Left lobe of liver (tissue), 2 donors: ENCODE measurements around the gene MPDU1. TPM values are rescaled to one million over a fixed set of nuclear protein-coding genes. Genes with fewer than 3 reads are reported as not detected.
A peak's percentile ranks its signal among the peaks of the same experiment; 100 is the strongest.

ENCODE experiments used
- ATAC-seq: fragments of 200-7000 bp; cut with Tn5 transposase; one replicate; pipeline ENCODE4 v1.9.1; 2020; ENCODE audit warnings: mild to moderate bottlenecking, moderate library complexity
- DNase-seq: peaks from one replicate; pipeline ENCODE4 v3.0.0-alpha.2; 2020; ENCODE audit warnings: low spot score
- total RNA-seq: library from RNA; stranded (reverse); gene quantifications from one replicate; pipeline ENCODE4 v1.2.1, GENCODE V29; 2021
- donor health status: DM: no; HTN: no; CAD: no; lungs with moderate emphysema.
- donor health status: DM: no; HTN: yes; CAD: no.

MPDU1 gene
- total RNA-seq, result 49.4 TPM

DNA sequence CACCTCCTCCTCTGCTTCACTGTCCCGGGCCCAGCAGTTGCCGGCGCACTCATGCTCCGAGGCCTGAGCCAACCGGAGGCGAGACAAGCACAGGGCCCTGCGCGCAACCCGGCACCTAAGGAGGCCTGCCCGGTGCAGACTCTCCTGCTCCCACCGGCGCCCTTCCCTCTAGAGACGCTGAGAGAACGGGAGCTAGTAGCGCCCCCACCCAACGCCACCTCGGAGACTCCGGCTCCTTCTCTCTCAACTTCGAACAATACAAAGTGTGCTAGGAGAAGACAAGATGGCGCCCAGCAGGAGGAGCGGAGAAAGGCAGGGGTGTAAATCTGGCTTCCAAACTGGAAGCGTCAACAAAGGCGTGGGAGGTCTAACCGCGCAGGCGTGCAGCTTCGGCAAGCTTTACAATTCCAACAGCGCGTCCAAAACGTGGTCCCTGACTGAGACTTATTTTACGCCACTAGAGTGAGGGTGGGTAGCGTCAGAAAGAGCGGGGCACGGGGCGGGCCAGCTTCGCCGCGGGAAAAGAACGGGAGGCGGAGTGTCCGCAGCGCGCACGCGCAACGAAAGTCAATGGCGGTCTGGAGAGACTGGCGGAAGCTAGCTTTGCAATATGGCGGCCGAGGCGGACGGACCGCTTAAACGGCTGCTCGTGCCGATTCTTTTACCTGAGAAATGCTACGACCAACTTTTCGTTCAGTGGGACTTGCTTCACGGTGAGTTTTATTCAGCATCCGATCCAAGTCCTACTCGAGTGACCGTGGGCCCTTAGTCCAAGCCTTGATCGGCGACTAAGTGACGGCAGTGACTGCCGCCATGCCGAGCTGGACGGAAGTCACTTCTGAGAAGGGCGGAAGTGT lies at the start of gene MPDU1:
Gene MPDU1 (plus strand): TSS at position 600 of the 857 bp plus-strand sequence. CDS start 11 bp downstream, at position 611.
- DNase-seq (peak; percentile 98), ATAC-seq (peak; percentile 79)

GRCh38 chr17:7538050-7538449 lies 45.6 kb upstream of the MPDU1 start:
- DNase-seq, result no peak
- no peak for ATAC-seq

- DNase-seq (no peak), ATAC-seq (no peak)
These were observed 44.6 kb upstream of the MPDU1 start for GRCh38 chr17:7538891-7539545.

DNA sequence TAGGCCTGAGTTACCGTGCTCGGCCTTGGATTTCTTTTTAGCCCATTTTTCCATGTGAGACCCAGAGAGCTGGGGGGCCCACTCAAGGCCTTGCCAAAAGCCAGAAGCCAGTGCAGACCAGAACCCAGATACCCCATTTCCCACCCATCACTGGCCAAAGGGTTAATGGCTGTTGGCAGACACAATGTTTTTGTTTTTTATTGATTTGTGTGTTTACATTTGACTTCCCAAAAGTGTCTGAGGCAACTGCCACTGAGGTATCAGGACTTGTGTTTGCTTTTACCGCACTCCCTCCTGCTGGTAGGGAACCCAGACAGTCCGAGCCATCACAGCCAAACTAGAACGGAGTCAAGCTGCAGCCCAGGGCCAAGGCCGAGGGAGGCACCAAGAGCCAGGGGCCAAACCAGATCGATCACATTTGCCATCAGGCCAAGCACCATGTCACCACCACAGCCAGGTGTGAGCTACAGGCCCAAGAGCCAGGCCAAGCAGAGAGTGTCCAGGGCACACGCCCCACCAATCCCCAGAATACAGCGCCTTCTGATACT lies 42.5 kb upstream of the MPDU1 start:
- DNase-seq (no peak), ATAC-seq (no peak)

GRCh38 chr17:7544911-7545310 lies 38.7 kb upstream of the MPDU1 start:
- ATAC-seq, result no peak
- no peak for DNase-seq

- peak; percentile 66 for DNase-seq
These were observed 34.9 kb upstream of the MPDU1 start, which contains the start of gene TNFSF12 for GRCh38 chr17:7548585-7549400. Gene TNFSF12, plus strand, starts transcription at chr17:7549058. Its CDS starts 96 bp downstream, at chr17:7549154.

DNA sequence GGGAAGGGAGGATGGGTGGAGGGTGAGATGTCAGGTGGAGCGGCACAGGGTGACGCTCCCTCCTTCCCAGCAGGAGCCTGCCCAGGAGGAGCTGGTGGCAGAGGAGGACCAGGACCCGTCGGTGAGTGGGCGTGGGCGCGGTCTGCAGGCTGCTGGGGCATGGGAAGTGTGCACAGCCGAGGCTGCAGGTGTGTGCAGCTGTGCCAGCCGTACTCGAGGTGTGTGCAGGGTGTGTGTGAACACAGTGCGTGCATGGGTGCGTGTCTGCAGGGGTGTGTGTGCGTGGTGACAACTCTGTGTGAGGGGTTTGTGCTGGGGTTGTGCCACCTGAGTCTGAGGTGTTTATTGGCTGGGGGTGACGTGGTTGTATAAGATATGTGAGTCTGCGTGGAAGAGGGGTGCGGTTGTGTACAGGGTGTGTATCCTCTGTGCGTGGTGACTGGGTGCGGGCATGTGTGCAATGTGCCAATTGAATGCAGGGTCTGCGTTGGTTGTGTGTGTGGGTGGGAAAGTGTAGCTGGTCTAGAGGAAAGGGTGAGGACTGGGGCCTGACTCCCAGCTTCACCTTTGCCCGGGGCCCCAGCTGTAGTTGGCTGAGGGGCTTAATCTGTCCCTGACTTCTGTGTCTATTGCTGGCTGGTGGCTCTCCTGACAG lies 34.1 kb upstream of the MPDU1 start:
- no peak for DNase-seq
- ATAC-seq, result peak; percentile 56

More at GRCh38 chr17:7548585-7549400, 34.9 kb upstream of the MPDU1 start, which contains the start of gene TNFSF12:
- peak; percentile 88 for ATAC-seq

DNA sequence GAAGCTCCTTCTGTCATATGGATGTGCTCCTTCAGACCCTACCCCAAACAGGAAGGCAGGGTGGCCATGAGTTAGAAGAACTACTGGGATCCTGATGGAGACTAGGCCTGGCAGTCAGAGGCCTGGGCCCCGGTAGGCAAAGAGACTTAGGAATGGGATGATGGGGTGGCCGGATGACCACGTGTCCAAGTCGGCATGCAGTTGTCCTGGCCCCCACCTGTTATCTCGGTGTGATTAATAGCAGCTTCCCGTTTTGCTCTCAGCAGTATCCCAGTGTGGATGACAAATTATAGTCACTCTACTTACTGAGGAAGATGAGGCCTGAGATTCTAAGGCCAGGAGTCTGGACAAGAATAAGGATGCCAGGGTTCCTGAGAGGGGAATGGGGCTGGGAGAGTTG lies 33.3 kb upstream of the MPDU1 start:
- no peak for DNase-seq
- ATAC-seq, result no peak

GRCh38 chr17:7551396-7551795 lies 32.3 kb upstream of the MPDU1 start:
- DNase-seq, result no peak
- no peak for ATAC-seq

- no peak for DNase-seq
- no peak for ATAC-seq
These were observed 31.0 kb upstream of the MPDU1 start for GRCh38 chr17:7552621-7553051.

DNA sequence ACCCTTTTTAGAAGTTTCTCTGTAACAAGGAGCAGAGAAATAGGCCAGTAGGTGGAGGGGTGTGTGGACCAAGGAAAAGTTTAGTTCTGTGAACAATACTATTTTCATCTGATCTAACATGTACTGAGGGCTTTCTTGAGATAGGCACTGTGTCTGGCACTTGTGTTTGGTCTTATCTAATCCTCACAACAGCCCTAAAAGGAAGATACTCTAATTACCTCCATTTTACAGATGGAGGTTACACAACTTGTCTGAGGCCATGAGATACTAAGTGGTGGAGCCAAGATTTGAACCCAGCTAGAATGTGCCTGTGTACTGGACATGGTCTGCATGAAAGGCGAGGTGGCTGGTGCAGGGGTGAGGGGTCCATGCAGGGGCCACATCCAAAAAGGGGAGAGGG lies 30.3 kb upstream of the MPDU1 start:
- ATAC-seq (no peak), DNase-seq (no peak)

- DNase-seq (no peak), ATAC-seq (no peak)
These were observed 28.2 kb upstream of the MPDU1 start for GRCh38 chr17:7555320-7555948.

DNA sequence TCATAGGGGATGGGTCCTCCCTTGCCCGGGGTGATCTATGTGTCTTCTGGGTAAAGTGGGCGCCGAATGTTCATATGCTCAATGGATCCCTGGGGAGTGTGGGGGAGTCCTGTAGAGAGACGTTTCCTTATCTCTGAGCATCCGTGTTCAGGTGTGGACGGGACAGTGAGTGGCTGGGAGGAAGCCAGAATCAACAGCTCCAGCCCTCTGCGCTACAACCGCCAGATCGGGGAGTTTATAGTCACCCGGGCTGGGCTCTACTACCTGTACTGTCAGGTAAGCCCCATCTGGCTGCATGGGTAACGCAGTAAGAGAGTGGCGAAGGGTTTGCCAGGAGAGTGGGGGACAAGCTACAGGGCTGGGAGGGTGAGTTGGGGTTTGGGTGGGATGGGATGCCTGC lies 27.0 kb upstream of the MPDU1 start:
- ATAC-seq, result no peak
- no peak for DNase-seq

DNA sequence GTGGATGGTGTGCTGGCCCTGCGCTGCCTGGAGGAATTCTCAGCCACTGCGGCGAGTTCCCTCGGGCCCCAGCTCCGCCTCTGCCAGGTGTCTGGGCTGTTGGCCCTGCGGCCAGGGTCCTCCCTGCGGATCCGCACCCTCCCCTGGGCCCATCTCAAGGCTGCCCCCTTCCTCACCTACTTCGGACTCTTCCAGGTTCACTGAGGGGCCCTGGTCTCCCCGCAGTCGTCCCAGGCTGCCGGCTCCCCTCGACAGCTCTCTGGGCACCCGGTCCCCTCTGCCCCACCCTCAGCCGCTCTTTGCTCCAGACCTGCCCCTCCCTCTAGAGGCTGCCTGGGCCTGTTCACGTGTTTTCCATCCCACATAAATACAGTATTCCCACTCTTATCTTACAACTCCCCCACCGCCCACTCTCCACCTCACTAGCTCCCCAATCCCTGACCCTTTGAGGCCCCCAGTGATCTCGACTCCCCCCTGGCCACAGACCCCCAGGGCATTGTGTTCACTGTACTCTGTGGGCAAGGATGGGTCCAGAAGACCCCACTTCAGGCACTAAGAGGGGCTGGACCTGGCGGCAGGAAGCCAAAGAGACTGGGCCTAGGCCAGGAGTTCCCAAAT lies 26.4 kb upstream of the MPDU1 start:
- no peak for DNase-seq
- ATAC-seq, result no peak

GRCh38 chr17:7557775-7558543 lies 25.7 kb upstream of the MPDU1 start:
- DNase-seq, result peak; percentile 86
- peak; percentile 63 for ATAC-seq

DNA sequence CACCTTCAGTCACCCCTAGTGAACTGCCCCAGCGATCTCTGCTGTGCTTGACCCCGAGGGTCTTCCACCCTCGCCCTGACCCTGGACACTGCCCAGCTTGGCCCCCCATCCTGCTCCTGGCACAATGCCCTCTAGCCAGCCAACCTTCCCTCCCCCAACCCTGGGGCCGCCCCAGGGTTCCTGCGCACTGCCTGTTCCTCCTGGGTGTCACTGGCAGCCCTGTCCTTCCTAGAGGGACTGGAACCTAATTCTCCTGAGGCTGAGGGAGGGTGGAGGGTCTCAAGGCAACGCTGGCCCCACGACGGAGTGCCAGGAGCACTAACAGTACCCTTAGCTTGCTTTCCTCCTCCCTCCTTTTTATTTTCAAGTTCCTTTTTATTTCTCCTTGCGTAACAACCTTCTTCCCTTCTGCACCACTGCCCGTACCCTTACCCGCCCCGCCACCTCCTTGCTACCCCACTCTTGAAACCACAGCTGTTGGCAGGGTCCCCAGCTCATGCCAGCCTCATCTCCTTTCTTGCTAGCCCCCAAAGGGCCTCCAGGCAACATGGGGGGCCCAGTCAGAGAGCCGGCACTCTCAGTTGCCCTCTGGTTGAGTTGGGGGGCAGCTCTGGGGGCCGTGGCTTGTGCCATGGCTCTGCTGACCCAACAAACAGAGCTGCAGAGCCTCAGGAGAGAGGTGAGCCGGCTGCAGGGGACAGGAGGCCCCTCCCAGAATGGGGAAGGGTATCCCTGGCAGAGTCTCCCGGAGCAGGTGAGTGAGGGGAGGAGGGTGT lies 24.9 kb upstream of the MPDU1 start, which contains the start of gene TNFSF13:
Gene TNFSF13 (plus strand): TSS at position 207 of the 776 bp plus-strand sequence. CDS start 290 bp downstream, at position 497.
- peak; percentile 69 for DNase-seq

GRCh38 chr17:7559320-7560171 lies 24.1 kb upstream of the MPDU1 start:
- DNase-seq (no peak), ATAC-seq (no peak)

More for the DNA sequence above, 24.9 kb upstream of the MPDU1 start, which contains the start of gene TNFSF13:
- peak; percentile 6 for ATAC-seq
